Brain microvascular endothelial cell (primary cell): ENCODE results near the gene TAC4.

Source experiments
- DNase-seq: peaks from one replicate; pipeline ENCODE4 v3.0.0-alpha.2; 2020
- H3K27ac ChIP-seq: fragments of 250-450 bp; sonication (Bioruptor Pico); 2 replicates; pipeline ENCODE4 v1.5.1; 2020; ENCODE audit warnings: mild to moderate bottlenecking, moderate library complexity
- H3K27me3 ChIP-seq: fragments of 250-450 bp; sonication (Bioruptor Pico); replicated peaks from 2 replicates; pipeline ENCODE4 v1.5.1; 2020; ENCODE audit warnings: mild to moderate bottlenecking
- H3K36me3 ChIP-seq: fragments of 250-450 bp; sonication (Bioruptor Pico); replicated peaks from 2 replicates; pipeline ENCODE4 v1.5.1; 2020; ENCODE audit warnings: mild to moderate bottlenecking
- H3K4me3 ChIP-seq: 2 replicates; pipeline ENCODE4 v1.5.1; 2011; ENCODE audit warnings: low read depth, mild to moderate bottlenecking, control low read depth, low read length, moderate library complexity
- in situ Hi-C: cut with HindIII; loops from 2 replicates; pipeline ENCODE4 v1.10.0; 2017; ENCODE audit warnings: low sequenced_read_pairs, low pct_ligation_motif_present
- TF ChIP-seq, protein P1 (sequence below): IDR thresholded peaks from 2 replicates; pipeline ENCODE4 v1.5.1; 2011; ENCODE audit warnings: low read depth, mild to moderate bottlenecking, moderate library complexity, low read length, control low read depth, inconsistent platforms; ENCODE audit errors: missing control alignments

The TAC4 gene

DNA sequence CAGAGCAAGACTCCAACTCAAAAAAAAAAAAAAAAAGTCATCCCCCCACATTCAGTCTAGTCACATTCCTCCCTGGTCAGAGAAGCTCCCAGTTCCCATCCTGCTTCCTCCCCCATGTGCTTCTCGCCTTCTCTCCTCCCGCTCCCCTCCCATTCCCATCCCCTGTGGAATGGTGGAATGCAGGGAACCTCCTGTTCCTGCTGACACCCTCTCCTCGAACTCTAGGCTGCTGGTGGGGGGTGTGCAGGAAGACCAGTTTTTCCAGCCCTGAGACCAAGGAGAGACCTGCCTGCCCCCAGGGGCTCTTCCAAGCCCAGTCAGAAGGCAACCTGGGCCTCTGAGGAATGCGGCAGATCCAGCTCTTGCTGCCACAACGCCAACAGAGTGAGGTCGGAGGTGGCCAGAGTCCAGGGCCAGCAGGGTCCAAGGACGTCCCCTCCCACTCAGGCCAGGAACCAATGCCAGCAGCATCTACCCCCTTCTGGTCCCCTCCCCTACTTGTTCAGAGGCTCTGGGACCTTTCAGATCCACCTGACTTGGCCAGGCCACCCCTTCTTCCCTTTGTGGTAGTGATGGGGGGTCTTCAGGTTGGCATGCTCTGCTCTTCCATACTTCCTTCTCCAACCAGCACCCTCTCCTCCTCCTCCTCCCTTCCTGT, 39.3 kb upstream of the TAC4 start:
- in situ Hi-C loops = no loop called here
- TF ChIP-seq, protein P1, sequence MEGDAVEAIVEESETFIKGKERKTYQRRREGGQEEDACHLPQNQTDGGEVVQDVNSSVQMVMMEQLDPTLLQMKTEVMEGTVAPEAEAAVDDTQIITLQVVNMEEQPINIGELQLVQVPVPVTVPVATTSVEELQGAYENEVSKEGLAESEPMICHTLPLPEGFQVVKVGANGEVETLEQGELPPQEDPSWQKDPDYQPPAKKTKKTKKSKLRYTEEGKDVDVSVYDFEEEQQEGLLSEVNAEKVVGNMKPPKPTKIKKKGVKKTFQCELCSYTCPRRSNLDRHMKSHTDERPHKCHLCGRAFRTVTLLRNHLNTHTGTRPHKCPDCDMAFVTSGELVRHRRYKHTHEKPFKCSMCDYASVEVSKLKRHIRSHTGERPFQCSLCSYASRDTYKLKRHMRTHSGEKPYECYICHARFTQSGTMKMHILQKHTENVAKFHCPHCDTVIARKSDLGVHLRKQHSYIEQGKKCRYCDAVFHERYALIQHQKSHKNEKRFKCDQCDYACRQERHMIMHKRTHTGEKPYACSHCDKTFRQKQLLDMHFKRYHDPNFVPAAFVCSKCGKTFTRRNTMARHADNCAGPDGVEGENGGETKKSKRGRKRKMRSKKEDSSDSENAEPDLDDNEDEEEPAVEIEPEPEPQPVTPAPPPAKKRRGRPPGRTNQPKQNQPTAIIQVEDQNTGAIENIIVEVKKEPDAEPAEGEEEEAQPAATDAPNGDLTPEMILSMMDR = no peak
- H3K4me3 ChIP-seq = no peak overlapping the region
- H3K27ac ChIP-seq = no peak overlapping the region
- H3K36me3 ChIP-seq = no peaks in the 10 kb centered on the region
- peaks cover 44% of the 10 kb centered on the region for H3K27me3 ChIP-seq
- DNase-seq = no peak

DNA sequence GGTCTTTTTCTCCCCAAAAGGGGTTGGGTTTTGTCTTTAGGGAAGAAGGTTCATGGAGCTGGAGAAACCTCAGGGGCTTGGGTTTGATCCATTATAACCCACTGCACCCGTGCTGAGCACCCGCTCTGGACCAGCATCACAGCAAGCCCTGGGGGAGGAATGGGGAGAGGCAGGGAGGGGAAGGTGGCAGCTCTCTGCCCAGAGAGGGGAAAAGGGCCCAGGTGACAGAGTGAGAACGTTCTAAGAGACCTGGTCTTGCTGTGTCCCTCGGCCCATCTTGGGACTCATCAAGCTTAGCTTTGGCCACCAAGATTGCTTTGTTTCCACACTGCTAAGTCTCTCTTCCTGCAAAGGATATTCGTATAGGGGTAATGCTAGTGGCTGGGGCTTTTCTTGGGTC, 38.2 kb upstream of the TAC4 start:
- no peaks in the 10 kb centered on the region for H3K36me3 ChIP-seq
- DNase-seq = no peak
- H3K27ac ChIP-seq = no peak overlapping the region
- peaks cover 38% of the 10 kb centered on the region for H3K27me3 ChIP-seq
- H3K4me3 ChIP-seq = no peak overlapping the region
- TF ChIP-seq, protein P1 = no peak
- in situ Hi-C loops = no loop called here

- H3K27ac ChIP-seq = no peak overlapping the region
- H3K27me3 ChIP-seq = peaks cover 26% of the 10 kb centered on the region
- DNase-seq = no peak
- in situ Hi-C loops = no loop called here
- H3K36me3 ChIP-seq = no peaks in the 10 kb centered on the region
- TF ChIP-seq, protein P1 = no peak
- no peak overlapping the region for H3K4me3 ChIP-seq
Measured at GRCh38 chr17:49882434-49882833, 34.6 kb upstream of the TAC4 start.

GRCh38 chr17:49881054-49881402, 33.2 kb upstream of the TAC4 start:
- in situ Hi-C loops = no loop called here
- TF ChIP-seq, protein P1 = no peak
- H3K4me3 ChIP-seq = no peak overlapping the region
- H3K27ac ChIP-seq = no peak overlapping the region
- H3K27me3 ChIP-seq = peaks cover 27% of the 10 kb centered on the region
- no peak for DNase-seq
- H3K36me3 ChIP-seq = no peaks in the 10 kb centered on the region

DNA sequence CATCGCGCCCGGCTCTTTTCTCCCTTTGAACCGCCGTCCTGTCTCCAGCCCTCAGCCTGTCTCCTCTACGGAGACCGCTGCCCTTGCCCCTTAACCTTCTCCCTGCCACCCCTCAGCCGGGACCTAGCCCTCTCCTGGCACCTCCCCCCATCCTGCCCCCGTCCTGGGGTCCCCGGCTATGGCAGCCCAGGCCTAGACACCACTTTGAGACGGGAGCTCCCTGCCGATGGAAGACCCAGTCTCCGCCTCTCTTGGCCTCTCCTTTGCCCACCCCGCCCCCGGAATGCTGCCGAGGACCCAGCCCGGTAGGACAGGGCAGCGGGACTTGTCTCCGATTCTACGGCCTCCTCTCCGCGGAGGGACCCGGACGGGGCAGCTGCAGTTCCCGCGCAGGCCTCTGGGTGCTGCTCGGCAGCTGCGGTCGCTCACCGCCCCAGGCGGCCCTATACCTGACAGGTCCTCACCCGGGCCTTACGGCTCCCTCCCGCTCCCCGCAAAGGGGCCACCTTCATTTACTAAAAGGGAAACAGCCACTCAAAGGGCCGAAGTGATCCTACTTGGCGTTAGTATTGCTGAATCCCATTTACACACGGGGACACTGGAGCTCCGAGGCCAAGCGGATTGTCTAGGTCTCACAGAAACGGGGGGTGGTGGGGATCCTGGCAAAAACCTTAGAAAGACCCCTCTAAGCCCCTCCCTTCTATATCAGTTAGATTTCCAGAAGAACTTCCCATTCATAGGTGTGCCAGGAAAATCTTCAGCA, 32.6 kb upstream of the TAC4 start:
- Histone ChIP-seq H3K27ac (no peak overlapping the region), H3K4me3 (no peak overlapping the region), H3K36me3 (no peaks in the 10 kb centered on the region), H3K27me3 (peaks cover 26% of the 10 kb centered on the region)
- TF ChIP-seq, protein P1 = peak; percentile 96
- DNase-seq = peak; percentile 37
- in situ Hi-C loops = no loop called here
